Adrenal gland (tissue), 12 donors: ENCODE measurements around the gene ZDHHC16. TPM values are rescaled to one million over a fixed set of nuclear protein-coding genes. Genes with fewer than 3 reads are reported as not detected.
A peak's percentile ranks its signal among the peaks of the same experiment; 100 is the strongest.

Experiments used
- DNase-seq, 7 donors: peaks; one replicate each; pipeline ENCODE4 v3.0.0-alpha.2; 2019 to 2020
- H3K27ac ChIP-seq, 5 donors: fragments of 200-600 bp; sonication (generic) in 4 of 5; 1 replicate in 3 of 5; 2 replicates in 2 of 5; pipeline versions ENCODE4 v1.5.1 to v1.8.0; 2016 to 2020; ENCODE audit warnings: mild to moderate bottlenecking in 1 of 5
- H3K27me3 ChIP-seq: fragments of 200-600 bp; 2 replicates; pipeline ENCODE4 v1.8.0; 2021
- H3K36me3 ChIP-seq, 2 donors: fragments of 200-600 bp; replicated peaks in 1 of 2; 1 replicate in 1 of 2; 2 replicates in 1 of 2; pipeline versions ENCODE4 v1.5.1 to v1.8.0; 2018 to 2022
- H3K4me1 ChIP-seq, 2 donors: fragments of 200-600 bp; replicated peaks in 1 of 2; 1 replicate in 1 of 2; 2 replicates in 1 of 2; pipeline versions ENCODE4 v1.5.1 to v1.8.0; 2018 to 2021
- H3K4me3 ChIP-seq, 4 donors: fragments of 200-600 bp; sonication (generic) in 3 of 4; one replicate each; pipeline ENCODE4 v1.5.1; 2016 to 2018
- H3K9me3 ChIP-seq, 3 donors: fragments of 200-600 bp; sonication (generic) in 1 of 3; replicated peaks in 1 of 3; 1 replicate in 2 of 3; 2 replicates in 1 of 3; pipeline versions ENCODE4 v1.5.1 to v1.8.0; 2016 to 2021
- CTCF ChIP-seq, 6 experiments: fragments of 450-650 bp in 4 of 6; fragments of 200-600 bp in 2 of 6; sonication (generic) in 1 of 6; IDR thresholded peaks; 1 replicate in 5 of 6; 2 replicates in 1 of 6; pipeline versions ENCODE4 v1.5.1 to v1.8.0; 2016 to 2021; ENCODE audit warnings: antibody characterized with exemption in 6 of 6, mild to moderate bottlenecking in 2 of 6, moderate library complexity in 1 of 6
- POLR2A ChIP-seq, 2 donors: fragments of 450-650 bp; IDR thresholded peaks; one replicate each; pipeline ENCODE4 v1.6.1; 2017; ENCODE audit warnings: antibody characterized with exemption in 2 of 2, mild to moderate bottlenecking in 2 of 2, moderate library complexity in 1 of 2
- WGBS, 4 donors: extraction: QIAGEN DNeasy Blood & Tissue Kit in 2 of 4; methylation state at CpG; one replicate each; pipeline versions ENCODE4 v1.1.5 to v1.1.7; 2013 to 2017; 5-methylcytosine and 5-hydroxymethylcytosine counted together
- intact Hi-C, 2 donors: fragments of 100-400 bp; cut with DNase I; formaldehyde crosslinking; loops; one replicate each; pipeline versions ENCODE4 v1.14.1 to v1.15.0; 2022 to 2023
- polyA plus RNA-seq, 3 donors: library from polyadenylated mRNA; stranded (reverse); fragments of 200-250 nt in 2 of 3; fragments of 350-450 nt in 1 of 3; fragmentation: Illumina TruSeq in 1 of 3; extraction: RNeasy Lipid Tissue Mini Kit (QIAGEN cat#74804) in 1 of 3; gene quantifications; one replicate each; pipeline ENCODE4 v1.2.3, GENCODE V29; 2013 to 2014
- total RNA-seq, 9 donors: library from RNA; depleted of rRNA in 4 of 9; stranded (reverse); fragments of >200 nt in 4 of 9; fragments of 120-200 nt in 1 of 9; fragmentation: NEBNext Ultra II Directional in 1 of 9; extraction: Animal tissue kit (Norgen Biotek cat#: 25700) in 1 of 9; gene quantifications; one replicate each; pipeline versions ENCODE4 v1.1.0 to v1.2.4, GENCODE V29; 2013 to 2023
- donor health status: healthy with polysubstance abuse.
- donor health status: Bipolar disorder and iron deficiency.
- donor health status: DM: yes; HTN: yes; CAD: no.
- donor health status: DM: no; HTN: no; CAD: no.
- donor health status: DM: no; HTN: no; CAD: no.
- donor health status: DM: yes; HTN: yes; CAD: no.

ZDHHC16 gene
- total and polyA plus RNA-seq, 12 donors: 18.8 to 58.7 (median 27.8) TPM

GRCh38 chr10:97498841-97499560 lies 53.0 kb downstream of the ZDHHC16 start, which contains the start of gene UBTD1:
UBTD1 (plus strand) TSS chr10:97498924; CDS start chr10:97499204, 280 bp downstream.
- TF ChIP-seq POLR2A (IDR thresholded peaks at IDR 0.05) (peak in 1 of 2 donors; percentile 29), CTCF (IDR thresholded peaks at IDR 0.05) (no peak)
- Histone ChIP-seq H3K27ac (peak within 1 kb of the TSS; percentile 82 to 93 (median 89)), H3K27me3 (no peaks in the 10 kb centered on the region), H3K9me3 (no peaks in the 10 kb centered on the region), H3K36me3 (no peaks in the 10 kb centered on the region), H3K4me3 (peak within 1 kb of the TSS; percentile 74 to 92 (median 82)), H3K4me1 (peaks cover 10 to 44% of the 10 kb centered on the region in 2 donors)
- peak; percentile 36 to 73 (median 65) for DNase-seq
- WGBS, 4 donors: 0 to 1% (median 0%) methylated on average over 2 to 66 of the region's 66 CpGs
- intact Hi-C loops: no loop called here

- Histone ChIP-seq H3K36me3 (no peaks in the 10 kb centered on the region), H3K4me3 (peak overlapping the region; percentile 27 to 92 (median 77)), H3K4me1 (peaks cover 10 to 37% of the 10 kb centered on the region in 2 donors), H3K9me3 (no peaks in the 10 kb centered on the region), H3K27me3 (no peaks in the 10 kb centered on the region), H3K27ac (peak overlapping the region in 4 of 5 donors; percentile 82 to 93 (median 89))
- intact Hi-C loops: loop anchor here in 1 of 2 donors (5.0 kb wide), 1 partner anchor 43 kb away; no protein-coding TSS in a partner anchor
- WGBS, 4 donors: 0 to 12% (median 1%) methylated on average over 8 to 41 of the region's 41 CpGs
- TF ChIP-seq CTCF (IDR thresholded peaks at IDR 0.05): no peak
- peak in 1 of 2 donors; percentile 18 for TF ChIP-seq POLR2A (IDR thresholded peaks at IDR 0.05)
- peak; percentile 61 to 85 (median 74) for DNase-seq
Measured at GRCh38 chr10:97499561-97500296, 53.8 kb downstream of the ZDHHC16 start.

GRCh38 chr10:97500297-97500575 lies 54.3 kb downstream of the ZDHHC16 start:
- Histone ChIP-seq H3K4me1 (peaks cover 10 to 32% of the 10 kb centered on the region in 2 donors), H3K4me3 (peak overlapping the region in 1 of 4 donors; percentile 80), H3K27me3 (no peaks in the 10 kb centered on the region), H3K36me3 (no peaks in the 10 kb centered on the region), H3K9me3 (no peaks in the 10 kb centered on the region), H3K27ac (peak overlapping the region in 3 of 5 donors; percentile 82 to 93 (median 89))
- no peak for TF ChIP-seq POLR2A (IDR thresholded peaks at IDR 0.05)
- TF ChIP-seq CTCF (IDR thresholded peaks at IDR 0.05): no peak
- intact Hi-C loops: loop anchor here in 1 of 2 donors (5.0 kb wide), 1 partner anchor 42 kb away; no protein-coding TSS in a partner anchor
- no peak for DNase-seq
- WGBS, 4 donors: 68 to 88% (median 74%) methylated on average over 2 of the region's 2 CpGs

GRCh38 chr10:97502916-97503315 lies 56.9 kb downstream of the ZDHHC16 start:
- Histone ChIP-seq H3K36me3 (no peaks in the 10 kb centered on the region), H3K4me3 (no peak overlapping the region), H3K9me3 (no peaks in the 10 kb centered on the region), H3K27me3 (no peaks in the 10 kb centered on the region), H3K4me1 (peaks cover 9 to 10% of the 10 kb centered on the region in 2 donors), H3K27ac (no peak overlapping the region)
- TF ChIP-seq POLR2A (IDR thresholded peaks at IDR 0.05) (no peak), CTCF (IDR thresholded peaks at IDR 0.05) (no peak)
- no peak for DNase-seq
- intact Hi-C loops: loop anchor here in 1 of 2 donors (5.0 kb wide), 1 partner anchor 39 kb away; no protein-coding TSS in a partner anchor
- 81 to 96% (median 95%) methylated on average over 6 of the region's 6 CpGs for WGBS, 4 donors
